GM23248 (cell line): Measurements from ENCODE around the gene PODN.

Experiments
- EZH2 ChIP-seq: fragments of 200-600 bp; sonication (generic); IDR thresholded peaks from 2 replicates; pipeline ENCODE4 v1.6.1; 2018; ENCODE audit warnings: antibody characterized with exemption, mild to moderate bottlenecking; ENCODE audit not compliant: insufficient read depth, poor library complexity, severe bottlenecking
- EZH2phosphoT487 ChIP-seq: fragments of 200-600 bp; sonication (generic); IDR thresholded peaks from 2 replicates; pipeline ENCODE4 v1.6.1; 2018; ENCODE audit warnings: antibody characterized with exemption, moderate library complexity, mild to moderate bottlenecking, low read depth; ENCODE audit not compliant: insufficient read depth

GRCh38 chr1:53131590-53131938 is 69.6 kb downstream of the PODN start:
- no peak for TF ChIP-seq EZH2
- TF ChIP-seq EZH2phosphoT487 = no peak
